ENCODE data around the gene HS2ST1. TPM values are rescaled to one million over a fixed set of nuclear protein-coding genes. Genes with fewer than 3 reads are reported as not detected.

HS2ST1 gene
- total and polyA plus RNA-seq, 10 of the 15 experiments (the other 5 are each of a cell fraction or from before 2014, with no cell fraction given), result 5.4 to 30.8 (median 18.6) TPM

GRCh38 chr1:87086120-87086519 is 171.7 kb downstream of the HS2ST1 start:
- DNase-seq (ENCODE audit: low read depth, low spot score) (no peak), ATAC-seq (no peak), FAIRE-seq (no peak)
- TF ChIP-seq BHLHE40 (IDR thresholded peaks at IDR 0.05; ENCODE audit: borderline replicate concordance in 1 of 2, low read depth in 2 of 2, low read length in 1 of 2), result no peak
- TF ChIP-seq ESRRA (IDR thresholded peaks at IDR 0.05; ENCODE audit: low read length), result no peak
- no peak for TF ChIP-seq RAD51 (IDR thresholded peaks at IDR 0.05)
- TF ChIP-seq PML (IDR thresholded peaks at IDR 0.05; ENCODE audit: low read length), result no peak
- TF ChIP-seq LARP7 (IDR thresholded peaks at IDR 0.05), result no peak
- ChIA-PET RAD21 (ENCODE audit: unreplicated experiment) (interaction anchor here (1.0 to 4.8 kb wide), 9 partner anchors 8 to 253 kb away, joined by 3 to 76 read pairs (median 6); partner anchors contain the start of genes HS2ST1 and SELENOF), POLR2A (no interaction called here), SMC1A (ENCODE audit: uncharacterized antibody, unreplicated experiment) (interaction anchor here (0.6 to 7.5 kb wide), 14 partner anchors 9 to 257 kb away, joined by 3 to 101 read pairs (median 11); partner anchors contain the start of genes HS2ST1 and SELENOF), CTCF (interaction anchor here (0.7 to 9.8 kb wide), 16 partner anchors 10 to 381 kb away, joined by 3 to 198 read pairs (median 19); partner anchors contain the start of gene SH3GLB1)
- H3K36me3 ChIP-seq (ENCODE audit: control insufficient read depth in 2 of 2, insufficient read depth in 2 of 2, low read length in 1 of 2), result peaks cover 0 to 7% of the 10 kb centered on the region in 2 experiments; a peak in 1 of 4 replicates
- H2AFZ ChIP-seq (ENCODE audit: control insufficient read depth, low read depth, low read length), result no peak overlapping the region
- no peaks in the 10 kb centered on the region for H4K20me1 ChIP-seq (ENCODE audit: control insufficient read depth, insufficient read depth)
- 93% methylated on average over 8 of the region's 8 CpGs for WGBS (ENCODE audit: insufficient coverage, insufficient replicate concordance, low lambda C conversion rate, missing lambda C conversion rate)
- no peaks in the 10 kb centered on the region for H3K9me3 ChIP-seq (replicated peaks; ENCODE audit: control insufficient read depth, insufficient read depth, low read length)
- in situ Hi-C loops (cut with MboI) (loop anchor here (25.0 kb wide), 2 partner anchors 574 to 699 kb away; partner anchors contain the start of gene ODF2L), intact Hi-C loops (cut with micrococcal nuclease; ENCODE audit: unreplicated experiment) (loop anchor here (10.0 kb wide), 4 partner anchors 381 to 701 kb away; partner anchors contain the start of gene SH3GLB1)
- H3K9ac ChIP-seq (ENCODE audit: control insufficient read depth, insufficient read depth, low read length), result no peak overlapping the region
- H3K4me2 ChIP-seq (ENCODE audit: control insufficient read depth, insufficient read depth), result no peak overlapping the region
- H3K27me3 ChIP-seq (replicated peaks in 1 of 2; ENCODE audit: control insufficient read depth in 2 of 2, insufficient read depth in 2 of 2, low read length in 1 of 2), result no peaks in the 10 kb centered on the region
- H3K4me3 ChIP-seq, result no peak overlapping the region
- no peaks in the 10 kb centered on the region for H3K79me2 ChIP-seq (ENCODE audit: control insufficient read depth, insufficient read depth, low read length)
- no peak overlapping the region for H3K27ac ChIP-seq (ENCODE audit: control insufficient read depth, insufficient read depth)
- H3K4me1 ChIP-seq (ENCODE audit: control insufficient read depth, insufficient read depth, low read length), result peaks cover 3% of the 10 kb centered on the region; the same call in 1 of the 2 replicates
- BruUV-seq (replicated peaks), result no TSS peak

GRCh38 chr1:87089070-87089736 is 174.8 kb downstream of the HS2ST1 start:
- in situ Hi-C loops (cut with MboI), result loop anchor here (25.0 kb wide), 2 partner anchors 577 to 702 kb away; partner anchors contain the start of gene ODF2L
- Histone ChIP-seq H3K27me3 (replicated peaks in 1 of 2; ENCODE audit: control insufficient read depth in 2 of 2, insufficient read depth in 2 of 2, low read length in 1 of 2) (no peaks in the 10 kb centered on the region), H3K4me3 (no peak overlapping the region), H2AFZ (ENCODE audit: control insufficient read depth, low read depth, low read length) (no peak overlapping the region), H3K79me2 (ENCODE audit: control insufficient read depth, insufficient read depth, low read length) (no peaks in the 10 kb centered on the region), H3K9me3 (replicated peaks; ENCODE audit: control insufficient read depth, insufficient read depth, low read length) (no peaks in the 10 kb centered on the region), H3K27ac (ENCODE audit: control insufficient read depth, insufficient read depth) (no peak overlapping the region), H3K36me3 (ENCODE audit: control insufficient read depth in 2 of 2, insufficient read depth in 2 of 2, low read length in 1 of 2) (peaks cover 0 to 7% of the 10 kb centered on the region in 2 experiments; a peak in 1 of 4 replicates), H4K20me1 (ENCODE audit: control insufficient read depth, insufficient read depth) (no peaks in the 10 kb centered on the region), H3K4me2 (ENCODE audit: control insufficient read depth, insufficient read depth) (no peak overlapping the region), H3K4me1 (ENCODE audit: control insufficient read depth, insufficient read depth, low read length) (peaks cover 6% of the 10 kb centered on the region; the same call in 1 of the 2 replicates), H3K9ac (ENCODE audit: control insufficient read depth, insufficient read depth, low read length) (no peak overlapping the region)
- POLR2A ChIA-PET, result no interaction called here
- 60% methylated on average over 5 of the region's 5 CpGs for WGBS (ENCODE audit: insufficient coverage, insufficient replicate concordance, low lambda C conversion rate, missing lambda C conversion rate)
- ATAC-seq, result peak; percentile 50
- intact Hi-C loops (cut with micrococcal nuclease; ENCODE audit: unreplicated experiment), result loop anchor here (10.0 kb wide), 4 partner anchors 384 to 704 kb away; partner anchors contain the start of gene SH3GLB1
- CTCF ChIA-PET, result interaction anchor here (0.9 to 1.4 kb wide), 5 partner anchors 29 to 256 kb away, joined by 3 to 6 read pairs (median 3); no protein-coding TSS in a partner anchor
- TF ChIP-seq SMC3 (IDR thresholded peaks at IDR 0.05; ENCODE audit: borderline replicate concordance, low read length) (no peak), ZBTB33 (IDR thresholded peaks at IDR 0.05) (no peak)
- SMC1A ChIA-PET (ENCODE audit: uncharacterized antibody, unreplicated experiment), result interaction anchor here (0.8 to 2.3 kb wide), 9 partner anchors 16 to 709 kb away, joined by 3 to 9 read pairs (median 3); no protein-coding TSS in a partner anchor
- RAD21 ChIA-PET (ENCODE audit: unreplicated experiment), result interaction anchor here (1.1 to 1.6 kb wide), 3 partner anchors 17 to 256 kb away, joined by 3 to 4 read pairs (median 3); partner anchors contain the start of genes HS2ST1 and SELENOF
- no peak for FAIRE-seq
- BruUV-seq (replicated peaks), result no TSS peak
- no peak for DNase-seq (ENCODE audit: low read depth, low spot score)
